Measurements from ENCODE around the gene HIC2.
"Not testable (repeated sequence)": the region's sequence is repeated elsewhere in the genome, so short reads cannot be mapped to it uniquely, and the experiment has no call there.

HIC2 gene

DNA sequence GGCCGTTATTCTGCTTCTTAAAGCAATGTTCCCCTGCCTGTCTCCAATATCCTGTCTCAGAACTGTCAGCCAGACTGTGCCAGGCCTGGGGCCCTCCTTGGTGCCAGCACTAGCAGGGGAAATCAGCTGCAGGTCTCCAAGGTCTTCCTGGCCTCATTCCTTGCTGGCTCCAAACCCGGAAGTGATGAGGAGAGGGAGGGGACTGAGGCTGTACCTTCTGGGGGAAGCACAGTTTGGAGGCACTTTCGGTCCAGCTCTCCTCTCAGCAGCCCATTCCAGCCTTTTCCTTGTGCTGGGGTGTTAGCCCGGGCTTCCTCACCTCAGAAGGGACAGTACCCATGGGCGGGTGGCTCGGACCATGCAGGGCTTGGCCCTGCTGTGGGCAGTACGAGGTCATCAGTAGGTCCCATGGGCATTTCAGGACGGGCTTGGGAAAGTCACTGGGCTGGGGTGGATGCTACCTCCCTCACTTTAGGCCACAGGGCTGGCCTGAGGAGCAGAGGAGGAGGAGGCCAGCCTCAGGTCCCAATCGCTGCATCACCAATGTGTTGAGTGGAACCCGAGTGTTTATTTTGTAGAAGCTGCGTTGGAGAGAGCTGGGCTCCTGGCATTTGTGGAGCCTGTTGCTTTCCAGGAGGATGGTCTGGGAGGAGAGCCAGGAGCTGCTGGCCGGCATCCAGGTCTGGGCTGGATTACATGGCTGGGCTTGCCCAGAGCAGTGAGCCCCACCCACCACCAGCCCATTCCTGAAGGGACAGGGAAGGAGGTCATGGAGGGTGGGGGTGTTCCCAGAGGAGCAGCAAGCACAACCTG is 19.0 kb downstream of the HIC2 start:
- not testable (repeated sequence) for DNase-seq (ENCODE audit: low read depth)

DNA sequence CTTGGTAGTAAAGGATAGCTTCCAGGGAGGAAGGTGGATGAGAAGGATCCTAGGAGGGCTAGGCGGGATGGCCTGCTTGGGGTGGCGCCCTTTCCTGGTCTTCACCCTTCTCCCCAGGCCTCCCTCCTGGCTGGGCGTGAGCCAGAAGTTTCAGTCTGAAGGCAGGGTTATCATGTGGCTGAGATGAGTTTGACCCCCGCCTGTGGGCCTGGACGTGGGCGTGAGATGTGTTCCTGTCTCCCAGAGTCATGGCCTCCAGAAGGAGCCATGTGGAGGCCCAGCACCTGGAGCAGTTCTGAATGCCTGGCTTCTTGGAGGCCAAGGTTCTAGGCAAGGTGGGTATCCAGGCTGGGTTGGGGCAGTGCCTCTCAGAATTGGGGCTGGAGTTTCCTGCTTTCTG is 20.8 kb downstream of the HIC2 start:
- DNase-seq (ENCODE audit: low read depth) = not testable (repeated sequence)

DNA sequence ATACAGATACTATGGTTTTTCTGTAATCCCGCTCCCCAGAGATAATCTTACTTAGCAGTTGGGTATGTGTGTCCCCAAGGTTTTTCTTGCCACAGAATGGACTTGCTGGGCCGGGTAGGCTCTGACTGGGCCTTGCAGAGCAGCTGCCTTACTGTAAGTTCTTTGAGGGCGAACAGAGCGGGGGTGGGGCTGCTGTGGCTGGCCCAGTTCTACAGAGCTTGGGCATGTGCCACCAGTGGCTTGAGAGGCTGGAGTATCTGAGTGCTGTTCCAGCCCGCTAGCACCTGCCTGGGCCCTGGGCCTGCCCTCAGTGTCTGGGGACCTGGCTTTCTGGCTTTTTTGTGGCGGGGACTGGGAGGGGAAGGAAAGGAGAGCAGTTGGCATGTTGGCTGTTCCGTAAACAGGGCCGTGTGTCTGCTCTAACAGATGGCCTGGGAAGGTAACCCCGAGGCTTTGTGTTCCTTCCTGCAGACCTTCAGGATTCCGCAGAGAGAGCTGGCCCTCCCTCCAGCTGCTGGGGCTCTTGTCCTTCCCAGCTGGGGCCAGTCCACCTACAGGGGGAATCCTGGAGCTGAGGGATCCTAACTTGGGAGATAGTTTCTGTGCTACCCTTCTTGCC is 23.0 kb downstream of the HIC2 start:
- not testable (repeated sequence) for DNase-seq (ENCODE audit: low read depth)

DNA sequence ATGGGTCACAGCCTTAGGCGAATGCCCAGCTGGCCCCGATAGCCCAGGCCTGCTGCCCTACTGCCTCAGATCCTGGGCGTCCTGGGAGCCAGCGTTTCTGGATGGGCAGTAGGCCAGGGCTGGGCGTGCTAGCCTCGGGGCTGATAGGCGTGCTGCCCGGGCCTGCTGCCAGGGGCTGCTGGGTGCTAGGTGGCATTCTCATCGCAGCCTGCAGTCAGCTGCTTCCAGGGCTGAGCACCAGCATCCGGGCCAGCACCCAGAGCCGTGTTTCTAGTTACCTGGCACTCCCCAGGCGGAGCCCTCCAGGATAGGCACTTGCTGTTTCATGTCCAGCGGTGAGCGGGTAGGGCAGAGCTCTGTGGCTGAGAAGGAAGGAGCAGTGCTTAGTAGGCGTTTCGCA is 23.5 kb downstream of the HIC2 start:
- DNase-seq (ENCODE audit: low read depth) = not testable (repeated sequence)

DNA sequence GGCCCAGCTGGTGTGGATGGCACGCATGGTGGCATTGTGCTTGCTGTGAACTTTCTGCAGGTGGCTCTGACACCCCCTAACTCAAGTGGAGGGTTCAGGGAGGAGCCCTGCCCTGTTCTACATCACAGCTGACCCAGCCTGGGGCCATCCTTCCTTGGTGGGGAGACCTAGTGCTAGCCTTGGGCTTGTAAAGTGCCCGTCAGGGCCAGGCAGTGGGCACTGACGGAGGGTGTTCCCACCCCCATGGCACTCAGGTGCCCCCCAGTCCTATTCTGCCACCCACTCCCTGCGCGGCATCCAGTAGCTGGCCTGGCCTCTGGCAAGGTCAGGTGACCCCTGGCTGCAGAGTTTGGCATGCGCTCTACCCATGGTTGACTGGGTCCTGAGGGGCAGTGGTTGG is 24.0 kb downstream of the HIC2 start:
- DNase-seq (ENCODE audit: low read depth) = not testable (repeated sequence)

DNA sequence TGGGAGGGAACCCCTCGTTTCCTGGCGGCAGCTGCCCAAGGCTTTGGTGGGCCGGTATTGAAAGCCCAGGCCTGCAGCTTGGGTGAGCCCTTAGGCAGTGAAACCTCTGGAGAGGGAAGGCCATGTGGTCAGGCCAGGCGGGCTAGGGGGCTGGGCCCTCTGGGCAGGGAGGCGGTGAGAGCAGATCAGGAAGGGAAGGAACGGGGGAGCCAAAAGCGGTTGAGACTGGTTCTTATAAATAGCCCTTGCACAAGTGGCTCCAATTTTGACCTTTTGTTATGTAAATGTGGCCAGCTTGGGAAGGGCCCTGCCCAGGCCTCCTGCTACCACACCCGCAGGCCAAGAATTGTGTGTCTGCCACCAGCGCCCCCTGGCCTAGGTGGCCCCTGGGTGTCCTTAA is 25.0 kb downstream of the HIC2 start:
- not testable (repeated sequence) for DNase-seq (ENCODE audit: low read depth)

DNA sequence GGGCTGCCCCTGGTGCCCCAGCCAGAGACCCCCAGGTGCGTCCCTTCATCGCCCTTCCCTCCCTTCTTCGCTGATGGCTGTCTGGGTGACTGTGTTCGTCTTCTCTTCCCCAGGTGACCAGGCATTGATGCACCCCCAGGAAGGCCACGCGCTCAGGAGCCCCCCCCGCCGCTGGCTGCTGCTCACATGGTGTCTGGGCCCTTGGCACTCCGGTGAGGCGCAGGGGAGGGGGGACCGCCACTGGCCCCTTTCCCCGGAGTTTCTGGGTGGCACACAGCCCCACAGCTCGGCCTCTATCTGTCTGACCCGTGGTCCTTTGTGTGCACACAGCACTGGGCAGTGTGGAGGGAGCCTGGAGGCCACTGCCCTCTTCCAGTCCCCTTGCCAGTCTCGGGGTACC is 25.5 kb downstream of the HIC2 start:
- DNase-seq (ENCODE audit: low read depth) = not testable (repeated sequence)

DNA sequence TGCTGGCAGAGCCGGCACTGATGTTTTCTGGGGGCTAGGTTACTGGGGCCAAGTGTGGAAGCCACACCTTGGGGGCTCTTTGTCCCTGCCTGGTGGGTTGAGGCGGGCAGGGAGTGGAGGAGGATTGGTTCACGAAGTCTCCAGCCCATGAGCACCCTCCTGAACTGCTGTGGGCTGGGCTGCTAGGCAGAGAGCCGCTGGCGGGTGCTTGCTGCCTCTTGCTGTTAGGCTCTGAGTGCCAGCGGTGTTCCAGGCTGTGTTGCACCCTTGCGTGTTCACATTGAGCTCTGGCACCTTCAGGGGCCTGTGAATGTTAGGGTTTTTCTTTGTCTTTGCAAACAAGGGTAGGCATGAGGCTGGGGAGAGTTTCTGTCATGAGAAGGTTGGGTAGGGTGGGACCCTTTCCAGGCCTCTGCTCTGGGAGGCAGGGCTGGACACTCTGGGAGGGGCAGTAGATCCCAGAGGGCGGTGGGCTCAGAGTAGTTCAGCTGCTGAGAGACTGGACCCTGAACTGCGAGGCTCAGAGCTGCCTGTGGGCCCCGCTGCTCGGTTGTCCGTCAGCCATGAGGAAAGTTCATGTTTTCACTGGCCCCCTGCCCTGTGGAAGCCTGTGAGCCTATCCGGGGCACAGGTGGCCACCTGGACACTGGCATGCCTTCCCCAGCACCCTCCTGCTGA is 26.0 kb downstream of the HIC2 start:
- DNase-seq (ENCODE audit: low read depth) = no peak

DNA sequence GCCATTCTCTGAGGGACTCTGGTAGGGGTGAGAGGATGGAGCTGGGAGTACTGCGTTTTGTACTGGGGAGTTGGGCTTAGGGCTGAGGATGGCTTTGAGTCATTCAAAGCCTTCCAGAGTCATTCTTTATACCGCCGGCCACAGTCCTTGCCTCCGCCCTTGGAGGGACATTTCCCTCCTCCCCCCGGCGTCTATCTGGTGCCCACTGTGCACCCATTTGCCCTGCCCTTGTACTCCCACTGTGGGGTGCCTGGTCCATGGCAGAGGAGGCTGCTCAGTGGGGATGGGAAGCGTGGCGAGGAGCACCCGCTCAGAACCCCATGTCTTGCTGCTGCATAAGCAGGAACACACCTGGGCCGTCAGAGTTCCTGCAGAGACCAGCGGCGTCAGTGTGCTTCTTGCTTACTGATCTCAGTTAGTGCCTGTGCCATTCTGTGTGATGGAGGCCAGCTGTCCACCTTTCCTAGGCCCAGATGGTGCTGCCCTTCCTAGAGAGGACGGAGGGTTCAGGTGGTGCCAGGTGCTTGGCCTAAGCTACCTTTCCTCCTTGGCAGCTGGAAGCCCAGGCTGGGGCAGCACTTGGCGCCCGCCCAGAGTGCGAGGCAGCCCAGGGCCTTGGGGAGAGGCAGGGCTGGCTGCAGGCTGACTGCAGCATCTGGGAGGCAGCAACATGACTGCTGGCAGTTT is 26.7 kb downstream of the HIC2 start:
- no peak for DNase-seq (ENCODE audit: low read depth)

DNA sequence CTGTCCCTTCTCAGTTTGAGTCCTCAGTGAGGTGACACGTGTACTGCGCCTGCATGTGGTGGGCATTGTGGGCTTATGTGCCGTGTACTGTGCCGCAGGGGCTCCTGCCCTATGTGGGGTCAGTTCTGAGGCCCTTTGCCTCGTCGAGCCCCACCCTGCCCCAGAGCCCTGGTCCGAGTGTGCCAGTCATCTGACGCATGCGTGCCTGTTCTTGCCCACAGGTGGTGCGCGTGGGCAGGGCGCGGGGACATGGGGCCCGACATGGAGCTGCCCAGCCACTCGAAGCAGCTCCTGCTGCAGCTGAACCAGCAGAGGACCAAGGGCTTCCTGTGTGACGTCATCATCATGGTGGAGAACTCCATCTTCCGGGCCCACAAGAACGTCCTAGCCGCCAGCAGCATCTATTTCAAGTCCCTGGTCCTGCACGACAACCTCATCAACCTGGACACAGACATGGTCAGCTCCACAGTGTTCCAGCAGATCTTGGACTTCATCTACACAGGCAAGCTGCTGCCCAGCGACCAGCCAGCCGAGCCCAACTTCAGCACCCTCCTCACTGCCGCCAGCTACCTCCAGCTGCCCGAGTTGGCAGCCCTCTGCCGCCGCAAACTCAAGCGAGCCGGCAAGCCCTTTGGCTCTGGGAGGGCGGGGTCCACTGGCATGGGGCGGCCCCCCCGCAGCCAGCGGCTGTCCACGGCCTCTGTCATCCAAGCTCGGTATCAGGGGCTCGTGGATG is 27.7 kb downstream of the HIC2 start:
- DNase-seq (ENCODE audit: low read depth) = no peak

DNA sequence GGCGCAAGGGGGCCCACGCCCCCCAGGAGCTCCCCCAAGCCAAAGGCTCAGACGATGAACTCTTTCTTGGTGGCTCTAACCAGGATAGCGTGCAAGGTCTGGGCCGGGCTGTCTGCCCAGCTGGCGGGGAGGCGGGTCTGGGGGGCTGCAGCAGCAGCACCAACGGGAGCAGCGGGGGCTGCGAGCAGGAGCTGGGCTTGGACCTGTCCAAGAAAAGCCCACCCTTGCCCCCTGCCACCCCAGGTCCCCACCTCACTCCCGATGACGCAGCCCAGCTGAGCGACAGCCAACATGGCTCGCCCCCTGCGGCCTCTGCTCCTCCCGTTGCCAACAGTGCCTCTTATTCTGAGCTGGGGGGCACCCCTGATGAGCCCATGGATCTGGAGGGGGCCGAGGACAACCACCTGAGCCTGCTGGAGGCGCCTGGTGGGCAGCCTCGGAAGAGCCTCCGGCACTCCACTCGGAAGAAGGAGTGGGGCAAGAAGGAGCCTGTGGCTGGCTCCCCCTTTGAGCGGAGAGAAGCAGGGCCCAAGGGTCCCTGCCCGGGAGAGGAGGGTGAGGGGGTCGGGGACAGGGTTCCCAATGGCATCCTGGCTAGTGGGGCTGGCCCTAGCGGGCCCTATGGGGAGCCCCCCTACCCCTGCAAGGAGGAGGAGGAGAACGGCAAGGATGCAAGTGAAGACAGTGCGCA is 28.4 kb downstream of the HIC2 start:
- no peak for DNase-seq (ENCODE audit: low read depth)

DNA sequence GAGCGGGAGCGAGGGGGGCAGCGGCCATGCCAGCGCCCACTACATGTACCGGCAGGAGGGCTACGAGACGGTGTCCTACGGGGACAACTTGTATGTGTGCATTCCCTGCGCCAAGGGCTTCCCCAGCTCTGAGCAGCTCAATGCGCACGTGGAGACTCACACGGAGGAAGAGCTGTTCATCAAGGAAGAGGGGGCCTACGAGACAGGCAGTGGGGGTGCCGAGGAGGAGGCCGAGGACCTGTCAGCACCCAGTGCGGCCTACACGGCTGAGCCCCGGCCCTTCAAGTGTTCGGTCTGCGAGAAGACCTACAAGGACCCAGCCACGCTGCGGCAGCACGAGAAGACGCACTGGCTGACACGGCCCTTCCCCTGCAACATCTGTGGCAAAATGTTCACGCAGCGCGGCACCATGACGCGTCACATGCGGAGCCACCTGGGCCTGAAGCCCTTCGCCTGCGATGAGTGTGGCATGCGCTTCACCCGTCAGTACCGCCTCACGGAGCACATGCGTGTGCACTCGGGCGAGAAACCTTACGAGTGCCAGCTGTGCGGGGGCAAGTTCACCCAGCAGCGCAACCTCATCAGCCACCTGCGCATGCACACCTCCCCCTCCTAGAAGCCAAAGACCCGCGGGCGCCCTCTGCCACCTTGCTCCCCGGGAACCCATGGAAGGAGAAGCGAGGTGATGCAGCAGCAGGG is 29.1 kb downstream of the HIC2 start:
- no peak for DNase-seq (ENCODE audit: low read depth)

DNA sequence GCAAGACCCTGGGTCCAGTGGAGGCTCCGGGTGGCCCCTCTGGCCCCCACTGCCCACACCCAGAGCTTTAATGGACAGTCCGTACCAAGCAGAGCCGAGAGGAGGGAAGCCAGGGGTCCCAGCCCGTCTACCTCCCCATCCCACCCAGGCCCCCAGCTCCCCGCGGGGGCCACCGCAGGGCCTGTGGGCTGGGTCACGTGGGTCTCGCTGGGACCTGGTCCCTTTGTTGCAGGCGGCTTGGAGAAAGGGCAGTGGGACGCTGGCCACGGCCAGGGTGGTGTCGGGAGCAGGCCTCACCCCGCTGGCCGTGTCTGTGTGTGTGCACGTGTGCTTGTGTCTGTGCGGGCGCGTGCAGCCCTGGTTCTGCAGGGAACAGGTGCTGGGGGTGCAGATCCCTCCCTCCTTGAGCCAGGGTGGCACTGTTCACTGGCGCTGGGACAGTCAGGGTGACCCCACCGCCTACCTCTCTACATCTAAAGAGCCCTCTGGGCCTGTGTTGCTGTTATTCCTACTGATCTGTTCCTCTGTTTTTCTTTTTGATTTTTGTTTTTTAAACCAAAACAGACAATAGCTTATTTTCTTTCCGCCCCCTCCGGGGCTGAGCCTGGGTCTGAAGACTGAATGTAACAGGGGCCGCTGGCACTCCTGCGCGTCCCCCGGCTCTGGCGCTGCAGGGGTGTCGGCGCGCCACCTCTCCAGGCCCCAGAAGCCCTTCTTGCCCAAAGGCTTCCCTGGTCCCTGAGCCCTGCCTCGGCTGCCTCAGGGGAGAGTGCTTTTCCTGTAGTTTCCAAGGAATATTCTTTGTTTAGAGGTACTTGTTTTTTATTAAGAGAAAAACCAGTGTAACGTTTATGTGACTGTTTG is 29.9 kb downstream of the HIC2 start:
- no peak for DNase-seq (ENCODE audit: low read depth)

DNA sequence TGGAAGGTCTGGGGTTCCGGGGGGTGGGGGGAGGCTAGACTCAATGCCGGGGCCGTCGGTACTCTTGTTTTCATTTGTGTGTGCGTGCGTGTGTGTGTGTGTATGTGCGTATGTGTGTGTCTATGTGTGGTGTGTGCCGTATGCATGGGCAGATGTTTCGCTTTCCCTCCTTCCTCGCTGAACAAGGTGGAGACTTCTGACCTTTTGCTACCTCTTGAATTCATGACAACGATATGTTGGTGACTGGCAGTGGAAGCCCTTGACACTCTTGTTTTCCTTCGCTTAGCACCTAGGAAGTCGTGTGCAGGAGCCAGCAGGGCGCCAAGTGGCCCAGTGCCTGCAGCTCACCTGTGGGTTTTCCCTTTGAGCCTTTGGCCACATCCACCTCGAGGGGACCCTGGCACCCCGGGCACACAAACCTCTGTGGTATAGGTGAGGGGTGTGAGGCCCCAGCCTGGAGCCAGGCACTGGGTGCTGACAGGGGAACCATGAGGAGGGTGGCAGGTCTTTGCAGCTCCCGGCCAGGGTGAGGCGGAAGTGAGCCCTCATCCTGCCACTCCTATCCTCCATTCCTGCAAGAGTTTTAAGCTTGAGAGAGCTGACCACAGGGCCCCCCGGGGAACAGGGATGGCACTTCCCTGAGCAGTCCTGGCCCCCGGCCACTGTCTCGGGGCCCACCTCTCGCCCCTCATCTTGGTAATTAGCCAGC is 30.7 kb downstream of the HIC2 start:
- DNase-seq (ENCODE audit: low read depth) = no peak

DNA sequence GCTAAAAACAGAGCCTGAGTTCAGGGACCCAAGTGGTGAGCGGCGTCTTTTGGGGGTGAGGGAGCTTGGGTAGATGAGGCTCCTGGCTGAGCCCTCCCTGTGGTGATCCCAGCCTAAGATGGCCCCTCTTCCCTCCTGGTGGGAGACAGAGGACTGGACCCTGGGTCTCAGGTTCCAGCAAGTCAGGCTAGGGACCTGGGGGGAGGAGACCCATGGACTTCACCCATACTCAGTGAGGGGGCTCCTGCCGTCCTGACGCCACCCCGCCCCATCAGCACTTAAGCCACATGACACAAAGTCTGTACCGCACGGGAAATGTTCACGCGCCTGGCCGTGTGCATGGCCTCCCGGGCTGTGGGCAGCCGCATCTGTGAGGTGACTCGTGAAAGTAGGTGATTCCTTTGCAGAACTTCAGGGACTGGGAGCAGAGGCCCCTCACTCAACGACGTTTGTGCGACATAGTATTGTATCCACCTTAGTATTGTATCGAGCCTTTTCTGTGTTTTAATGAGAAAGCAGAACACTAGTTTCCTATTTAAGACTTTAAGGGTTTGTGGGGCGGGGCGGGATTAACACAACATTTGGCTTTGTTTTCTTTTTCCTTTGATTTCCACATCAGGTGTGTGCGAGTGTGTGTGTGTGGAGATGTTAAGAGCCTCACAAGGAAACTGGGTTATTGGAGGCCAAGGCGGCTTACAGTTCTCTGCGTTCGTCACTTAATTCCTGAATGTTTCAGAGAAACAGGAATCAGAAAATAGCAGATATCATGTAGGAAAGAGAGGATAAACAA is 31.7 kb downstream of the HIC2 start:
- no peak for DNase-seq (ENCODE audit: low read depth)

DNA sequence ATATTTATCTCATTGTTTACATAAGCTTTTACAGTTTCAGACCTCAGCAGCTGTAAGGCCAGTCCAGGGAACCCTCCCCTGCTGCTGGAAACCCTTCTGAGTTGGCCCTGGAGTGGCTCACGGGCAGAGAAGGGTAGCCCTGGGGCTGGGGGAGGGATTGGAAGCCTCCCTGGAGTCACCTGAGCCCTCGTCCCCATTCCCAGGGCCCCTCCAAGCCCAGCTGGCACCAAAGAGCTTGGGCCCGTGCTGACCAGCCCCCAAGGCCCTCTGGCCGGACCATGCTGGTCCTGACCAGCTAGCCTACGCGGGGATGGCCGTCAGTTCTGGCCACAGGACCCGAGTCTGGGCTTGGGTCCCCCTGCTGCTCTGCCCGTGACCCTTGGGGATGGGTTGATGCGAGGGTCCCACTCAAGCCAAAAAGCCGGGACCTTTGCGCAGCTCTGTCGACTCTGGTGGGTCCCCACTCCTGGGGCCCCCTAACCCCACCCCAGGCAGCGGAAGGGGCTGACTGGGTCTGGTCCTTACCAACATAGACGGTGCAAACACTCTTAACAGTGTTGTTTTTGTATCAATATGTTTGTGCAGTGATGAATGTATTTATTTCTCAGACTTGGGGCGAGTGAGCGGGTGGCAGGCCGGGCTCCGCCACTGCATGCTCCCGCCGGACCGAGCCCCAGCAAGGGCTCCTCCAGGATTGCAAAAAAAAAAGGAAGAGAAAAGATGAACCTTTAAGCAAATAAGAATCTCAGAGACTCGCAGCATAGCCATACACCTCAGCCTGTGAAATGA is 32.6 kb downstream of the HIC2 start:
- DNase-seq (ENCODE audit: low read depth) = no peak

DNA sequence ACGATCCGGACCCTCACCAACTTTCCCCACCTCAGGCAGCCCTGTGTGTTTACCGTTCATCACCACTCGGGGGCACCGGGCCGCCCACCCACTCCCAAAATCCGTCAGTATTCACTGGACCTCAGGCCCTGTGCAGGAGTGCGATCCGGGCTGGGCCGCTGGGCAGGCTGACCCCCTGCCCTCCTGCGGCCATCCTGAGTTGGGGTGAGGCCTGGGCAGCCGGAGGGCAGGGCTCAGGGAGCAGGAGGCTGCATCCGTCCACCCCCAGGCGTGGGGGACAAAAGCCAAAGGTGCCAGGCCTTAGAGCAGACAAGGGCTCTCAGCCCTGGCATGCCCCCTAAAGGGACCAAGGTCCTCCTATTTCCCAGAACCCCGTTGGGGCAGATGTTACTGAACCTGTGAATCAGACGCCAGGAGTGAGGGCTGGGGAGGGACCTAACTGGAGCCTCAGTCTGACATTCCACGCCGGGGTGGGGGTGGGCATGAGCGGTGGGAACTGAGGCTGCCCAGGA is 33.2 kb downstream of the HIC2 start:
- DNase-seq (ENCODE audit: low read depth) = no peak

Data from activated T-cell treated with anti-CD3 and anti-CD28 coated beads for 1 hour (primary cell).